Thymus (tissue), 11 donors: ENCODE results near the gene NAGPA. TPM values are rescaled to one million over a fixed set of nuclear protein-coding genes. Genes with fewer than 3 reads are reported as not detected.

ENCODE experiments used
- DNase-seq, 9 donors: peaks; one replicate each; pipeline ENCODE4 v3.0.0-alpha.2; 2013; ENCODE audit warnings: low spot score in 9 of 9, low read depth in 6 of 9, missing footprints in 1 of 9
- H3K27ac ChIP-seq, 2 donors: one replicate each; pipeline ENCODE4 v1.5.1; 2013; ENCODE audit warnings: control low read depth in 1 of 2, low read depth in 1 of 2, low read length in 1 of 2, mild to moderate bottlenecking in 1 of 2, moderate library complexity in 1 of 2
- H3K27me3 ChIP-seq, 2 donors: one replicate each; pipeline ENCODE4 v1.5.1; 2013; ENCODE audit warnings: low read length in 1 of 2; ENCODE audit not compliant: control insufficient read depth in 2 of 2, insufficient read depth in 1 of 2
- H3K36me3 ChIP-seq, 2 donors: one replicate each; pipeline ENCODE4 v1.5.1; 2013; ENCODE audit warnings: low read length in 1 of 2, mild to moderate bottlenecking in 1 of 2, moderate library complexity in 1 of 2; ENCODE audit not compliant: control insufficient read depth in 2 of 2, insufficient read depth in 2 of 2
- H3K4me1 ChIP-seq, 2 donors: one replicate each; pipeline ENCODE4 v1.5.1; 2013; ENCODE audit warnings: low read length in 2 of 2; ENCODE audit not compliant: control insufficient read depth in 2 of 2, insufficient read depth in 2 of 2
- H3K4me3 ChIP-seq, 2 donors: one replicate each; pipeline ENCODE4 v1.5.1; 2013; ENCODE audit warnings: low read length in 2 of 2, control low read depth in 1 of 2, mild to moderate bottlenecking in 1 of 2
- H3K9me3 ChIP-seq, 2 donors: one replicate each; pipeline ENCODE4 v1.5.1; 2013; ENCODE audit warnings: low read length in 1 of 2, mild to moderate bottlenecking in 1 of 2; ENCODE audit not compliant: control insufficient read depth in 2 of 2, insufficient read depth in 1 of 2
- WGBS: extraction: QIAGEN DNeasy Blood & Tissue Kit; methylation state at CpG from one replicate; pipeline ENCODE4 v1.1.7; 2013; 5-methylcytosine and 5-hydroxymethylcytosine counted together
- polyA plus RNA-seq: library from polyadenylated mRNA; stranded (reverse); fragments of 200-250 nt; gene quantifications from one replicate; pipeline ENCODE4 v1.2.3, GENCODE V29; 2013
- total RNA-seq: library from RNA; stranded (reverse); fragments of 120-200 nt; gene quantifications from one replicate; pipeline ENCODE4 v1.2.4, GENCODE V29; 2013
- donor health status: healthy.

NAGPA gene
- total and polyA plus RNA-seq, 2 donors: 6.7 to 10.3 TPM

- WGBS: 72% methylated on average over 12 of the region's 12 CpGs
- Histone ChIP-seq H3K27ac (peak overlapping the region; percentile 83 to 90), H3K27me3 (no peaks in the 10 kb centered on the region), H3K9me3 (peaks cover 0 to 5% of the 10 kb centered on the region in 2 donors), H3K4me1 (peaks cover 9 to 17% of the 10 kb centered on the region in 2 donors), H3K4me3 (peak overlapping the region; percentile 64 to 85), H3K36me3 (peaks cover 21 to 25% of the 10 kb centered on the region in 2 donors)
- no peak for DNase-seq
Measured at GRCh38 chr16:5072334-5073278, 38.9 kb upstream of the NAGPA start.

GRCh38 chr16:5071681-5072333, 38.1 kb upstream of the NAGPA start, which contains the start of gene ALG1:
TSS of gene ALG1 (plus strand) at chr16:5071843. CDS start at chr16:5071850, 7 bp downstream.
- Histone ChIP-seq H3K4me1 (peaks cover 9 to 17% of the 10 kb centered on the region in 2 donors), H3K36me3 (peaks cover 16 to 19% of the 10 kb centered on the region in 2 donors), H3K4me3 (peak within 1 kb of the TSS; percentile 64 to 85), H3K9me3 (peaks cover 0 to 5% of the 10 kb centered on the region in 2 donors), H3K27me3 (no peaks in the 10 kb centered on the region), H3K27ac (peak within 1 kb of the TSS; percentile 90)
- WGBS: under 1% methylated on average over 53 of the region's 53 CpGs
- peak; percentile 68 to 92 (median 80) for DNase-seq

GRCh38 chr16:5071341-5071680, 37.6 kb upstream of the NAGPA start:
- 75% methylated on average over 7 of the region's 7 CpGs for WGBS

GRCh38 chr16:5070431-5071186, 36.9 kb upstream of the NAGPA start:
- no peaks in the 10 kb centered on the region for H3K27me3 ChIP-seq
- no peak overlapping the region for H3K27ac ChIP-seq
- H3K36me3 ChIP-seq: peaks cover 7 to 9% of the 10 kb centered on the region in 2 donors
- peaks cover 9 to 26% of the 10 kb centered on the region in 2 donors for H3K4me1 ChIP-seq
- no peak for DNase-seq
- 91% methylated on average over 15 of the region's 15 CpGs for WGBS
- peaks cover 0 to 5% of the 10 kb centered on the region in 2 donors for H3K9me3 ChIP-seq
- no peak overlapping the region for H3K4me3 ChIP-seq

More at GRCh38 chr16:5071341-5071680, 37.6 kb upstream of the NAGPA start:
- Histone ChIP-seq H3K27me3 (no peaks in the 10 kb centered on the region), H3K36me3 (peaks cover 14 to 16% of the 10 kb centered on the region in 2 donors), H3K4me1 (peaks cover 9 to 19% of the 10 kb centered on the region in 2 donors), H3K4me3 (peak overlapping the region; percentile 64 to 85), H3K9me3 (peaks cover 0 to 5% of the 10 kb centered on the region in 2 donors), H3K27ac (peak overlapping the region; percentile 90)
- DNase-seq: no peak

- no peak overlapping the region for H3K4me3 ChIP-seq
- WGBS: 97% methylated on average over 9 of the region's 9 CpGs
- H3K4me1 ChIP-seq: peaks cover 9 to 33% of the 10 kb centered on the region in 2 donors
- H3K27me3 ChIP-seq: no peaks in the 10 kb centered on the region
- peaks cover 0 to 5% of the 10 kb centered on the region in 2 donors for H3K9me3 ChIP-seq
- peaks cover 0 to 1% of the 10 kb centered on the region in 2 donors for H3K36me3 ChIP-seq
- no peak overlapping the region for H3K27ac ChIP-seq
- no peak for DNase-seq
Measured at GRCh38 chr16:5069854-5070253, 36.1 kb upstream of the NAGPA start.

- no peaks in the 10 kb centered on the region for H3K36me3 ChIP-seq
Measured at GRCh38 chr16:5069048-5069447, 35.3 kb upstream of the NAGPA start.

GRCh38 chr16:5066511-5066910, 32.8 kb upstream of the NAGPA start:
- DNase-seq: no peak
- peaks cover 0 to 5% of the 10 kb centered on the region in 2 donors for H3K9me3 ChIP-seq
- no peak overlapping the region for H3K4me3 ChIP-seq
- H3K27ac ChIP-seq: no peak overlapping the region
- H3K4me1 ChIP-seq: peaks cover 5 to 25% of the 10 kb centered on the region in 2 donors
- H3K36me3 ChIP-seq: no peaks in the 10 kb centered on the region
- 74% methylated on average over 6 of the region's 6 CpGs for whole genome bisulfite sequencing
- no peaks in the 10 kb centered on the region for H3K27me3 ChIP-seq

More at GRCh38 chr16:5069048-5069447, 35.3 kb upstream of the NAGPA start:
- Histone ChIP-seq H3K27me3 (no peaks in the 10 kb centered on the region), H3K4me3 (no peak overlapping the region), H3K4me1 (peaks cover 9 to 38% of the 10 kb centered on the region in 2 donors), H3K27ac (no peak overlapping the region), H3K9me3 (peaks cover 0 to 5% of the 10 kb centered on the region in 2 donors)
- DNase-seq: no peak
- WGBS: 97% methylated on average over 9 of the region's 9 CpGs

- WGBS: 86% methylated on average over 10 of the region's 10 CpGs
- Histone ChIP-seq H3K4me1 (peaks cover 0 to 21% of the 10 kb centered on the region in 2 donors), H3K36me3 (no peaks in the 10 kb centered on the region), H3K9me3 (peaks cover 0 to 5% of the 10 kb centered on the region in 2 donors), H3K27ac (no peak within 1 kb of the TSS), H3K4me3 (no peak within 1 kb of the TSS), H3K27me3 (no peaks in the 10 kb centered on the region)
- no peak for DNase-seq
Measured at GRCh38 chr16:5065813-5066212, 32.1 kb upstream of the NAGPA start, which contains the start of gene C16orf89. TSS of gene C16orf89 (minus strand) at chr16:5065956. CDS start at chr16:5065908, 48 bp downstream.
